HepG2 (cell line): ENCODE results near the gene MAMDC2. TPM values are rescaled to one million over a fixed set of nuclear protein-coding genes. Genes with fewer than 3 reads are reported as not detected.

Source experiments
- BCL3 ChIP-seq: sonication (generic); formaldehyde crosslinking; IDR thresholded peaks from 2 replicates; pipeline ENCODE4 v1.5.1; 2020; ENCODE audit warnings: mild to moderate bottlenecking, missing genetic modification reagents, moderate library complexity
- FOSL2 ChIP-seq: sonication (generic); formaldehyde crosslinking; IDR thresholded peaks from 2 replicates; pipeline ENCODE4 v1.4.0; 2020; ENCODE audit warnings: missing genetic modification reagents
- GABPA ChIP-seq, 2 experiments: IDR thresholded peaks; 2 replicates each; pipeline ENCODE4 v1.6.1; 2011 to 2016; ENCODE audit warnings: low read depth in 2 of 2, low read length in 1 of 2, missing biosample characterization in 1 of 2, missing genetic modification characterization in 1 of 2
- HIVEP1 ChIP-seq: sonication (generic); formaldehyde crosslinking; IDR thresholded peaks from 2 replicates; pipeline ENCODE4 v1.4.0; 2020; ENCODE audit warnings: mild to moderate bottlenecking, missing genetic modification reagents
- HNRNPL ChIP-seq: fragments of 200-400 bp; formaldehyde crosslinking; IDR thresholded peaks from 2 replicates; pipeline ENCODE4 v1.6.1; 2017; ENCODE audit warnings: mild to moderate bottlenecking, low read depth, low read length
- IRF2 ChIP-seq: IDR thresholded peaks from 2 replicates; pipeline ENCODE4 v1.6.1; 2018; ENCODE audit warnings: missing genetic modification reagents, missing compliant biosample characterization
- MIER3 ChIP-seq: IDR thresholded peaks from 2 replicates; pipeline ENCODE4 v1.6.1; 2016; ENCODE audit warnings: missing compliant biosample characterization, borderline replicate concordance
- MTF1 ChIP-seq: sonication (generic); formaldehyde crosslinking; IDR thresholded peaks from 2 replicates; pipeline ENCODE4 v1.5.0; 2020; ENCODE audit warnings: missing genetic modification reagents
- MXD1 ChIP-seq: sonication (generic); formaldehyde crosslinking; IDR thresholded peaks from 2 replicates; pipeline ENCODE4 v1.4.0; 2020; ENCODE audit warnings: mild to moderate bottlenecking, missing genetic modification reagents
- PHF20 ChIP-seq: sonication (generic); formaldehyde crosslinking; IDR thresholded peaks from 2 replicates; pipeline ENCODE4 v1.5.0; 2020; ENCODE audit warnings: mild to moderate bottlenecking, missing genetic modification reagents
- SRY ChIP-seq: sonication (generic); formaldehyde crosslinking; IDR thresholded peaks from 2 replicates; pipeline ENCODE4 v1.8.0; 2022; ENCODE audit warnings: mild to moderate bottlenecking, missing genetic modification reagents
- STAG1 ChIP-seq: sonication (generic); formaldehyde crosslinking; IDR thresholded peaks from 2 replicates; pipeline ENCODE4 v1.4.0; 2020; ENCODE audit warnings: missing genetic modification reagents
- TBL1XR1 ChIP-seq: fragments of 150-350 bp; IDR thresholded peaks from 2 replicates; pipeline ENCODE4 v1.6.1; 2014; ENCODE audit warnings: borderline replicate concordance, low read length; ENCODE audit not compliant: partially characterized antibody
- TFAP4 ChIP-seq: sonication (generic); IDR thresholded peaks from 2 replicates; pipeline ENCODE4 v1.6.1; 2016; ENCODE audit warnings: low read depth, borderline replicate concordance
- ZFP37 ChIP-seq: sonication (generic); formaldehyde crosslinking; IDR thresholded peaks from 2 replicates; pipeline ENCODE4 v1.4.0; 2020; ENCODE audit warnings: missing genetic modification reagents, borderline replicate concordance
- ZFP41 ChIP-seq: sonication (generic); formaldehyde crosslinking; IDR thresholded peaks from 2 replicates; pipeline ENCODE4 v1.4.0; 2020; ENCODE audit warnings: mild to moderate bottlenecking, missing genetic modification reagents, borderline replicate concordance
- ZNF20 ChIP-seq: sonication (generic); formaldehyde crosslinking; IDR thresholded peaks from 2 replicates; pipeline ENCODE4 v1.4.0; 2020; ENCODE audit warnings: mild to moderate bottlenecking, moderate library complexity, missing genetic modification reagents
- ZNF235 ChIP-seq: sonication (generic); formaldehyde crosslinking; IDR thresholded peaks from 2 replicates; pipeline ENCODE4 v1.8.1; 2023; ENCODE audit warnings: mild to moderate bottlenecking, missing genetic modification reagents, borderline replicate concordance
- ZNF350 ChIP-seq: sonication (generic); formaldehyde crosslinking; IDR thresholded peaks from 2 replicates; pipeline ENCODE4 v1.4.0; 2020; ENCODE audit warnings: mild to moderate bottlenecking, low read depth, missing genetic modification reagents, borderline replicate concordance
- ZNF615 ChIP-seq: sonication (generic); formaldehyde crosslinking; IDR thresholded peaks from 2 replicates; pipeline ENCODE4 v1.5.0; 2020; ENCODE audit warnings: mild to moderate bottlenecking, missing genetic modification reagents, borderline replicate concordance
- ZNF713 ChIP-seq: sonication (generic); formaldehyde crosslinking; IDR thresholded peaks from 2 replicates; pipeline ENCODE4 v1.4.0; 2020; ENCODE audit warnings: mild to moderate bottlenecking, missing genetic modification reagents
- ZNF737 ChIP-seq: sonication (generic); formaldehyde crosslinking; IDR thresholded peaks from 2 replicates; pipeline ENCODE4 v1.5.0; 2020; ENCODE audit warnings: missing genetic modification reagents, mild to moderate bottlenecking, borderline replicate concordance
- ZNF83 ChIP-seq: sonication (generic); formaldehyde crosslinking; IDR thresholded peaks from 2 replicates; pipeline ENCODE4 v1.4.0; 2020; ENCODE audit warnings: missing genetic modification reagents, mild to moderate bottlenecking, borderline replicate concordance
- ZSCAN20 ChIP-seq: sonication (generic); formaldehyde crosslinking; IDR thresholded peaks from 2 replicates; pipeline ENCODE4 v1.4.0; 2020; ENCODE audit warnings: missing genetic modification reagents, mild to moderate bottlenecking, borderline replicate concordance
- ZSCAN31 ChIP-seq: sonication (generic); formaldehyde crosslinking; IDR thresholded peaks from 2 replicates; pipeline ENCODE4 v1.5.0; 2020; ENCODE audit warnings: low read depth, mild to moderate bottlenecking, missing genetic modification reagents
- polyA plus RNA-seq, 8 experiments: library from polyadenylated mRNA; depleted of rRNA in 3 of 8; stranded (reverse) in 7 of 8; unstranded in 1 of 8; fragments of >200 nt; fragmentation: Illumina TruSeq in 4 of 8; extraction: Trizol in 4 of 8; gene quantifications; 2 replicates each; pipeline versions ENCODE4 v1.2.1 to v1.2.3, GENCODE V29; 2011 to 2016; ENCODE audit warnings: low read depth in 4 of 8, missing spikeins in 1 of 8, mixed read lengths in 1 of 8; ENCODE audit not compliant: insufficient read depth in 1 of 8
- total RNA-seq, 5 experiments: library from RNA; depleted of rRNA; stranded (reverse); fragments of >200 nt; fragmentation: Illumina TruSeq; extraction: Trizol; gene quantifications; 2 replicates each; pipeline ENCODE4 v1.2.3, GENCODE V29; 2016; ENCODE audit warnings: low read depth in 1 of 5
- TF ChIP-seq, protein P1 (sequence below): sonication (generic); formaldehyde crosslinking; IDR thresholded peaks from 2 replicates; pipeline ENCODE4 v1.5.0; 2020; ENCODE audit warnings: missing genetic modification reagents

MAMDC2 gene
- total and polyA plus RNA-seq, 2 of the 13 experiments (the other 11 are each of a cell fraction or from before 2014, with no cell fraction given) = not detected

GRCh38 chr9:70257991-70258691 lies 214.5 kb downstream of the MAMDC2 start (continued):
- TF ChIP-seq HNRNPL (0 out of 2 replicates have a peak, but pooled peaks have one; percentile 14), ZNF615 (CRISPR knock-in tag) (peak; percentile 83; the same call in 1 of the 2 replicates), PHF20 (CRISPR knock-in tag) (no peak), ZNF235 (CRISPR knock-in tag) (no peak), STAG1 (CRISPR knock-in tag) (0 out of 2 replicates have a peak, but pooled peaks have one; percentile 2), ZNF713 (CRISPR knock-in tag) (no peak), ZSCAN20 (CRISPR knock-in tag) (0 out of 2 replicates have a peak, but pooled peaks have one; percentile 21), SRY (CRISPR knock-in tag) (0 out of 2 replicates have a peak, but pooled peaks have one; percentile 44), ZFP41 (CRISPR knock-in tag) (peak; percentile 57; the same call in 1 of the 2 replicates), HIVEP1 (CRISPR knock-in tag) (peak; percentile 78; the same call in 1 of the 2 replicates), ZSCAN31 (CRISPR knock-in tag) (peak; percentile 57; the same call in 1 of the 2 replicates), MTF1 (CRISPR knock-in tag) (0 out of 2 replicates have a peak, but pooled peaks have one; percentile 44), ZNF737 (CRISPR knock-in tag) (peak; percentile 52; the same call in 1 of the 2 replicates), MIER3 (peak; percentile 42; the same call in 1 of the 2 replicates), GABPA (IDR thresholded peaks at IDR 0.05; ENCODE audit: low read depth, low read length) (no peak), GABPA (CRISPR knock-in tag; IDR thresholded peaks at IDR 0.05; ENCODE audit: low read depth) (no peak), TBL1XR1 (peak; percentile 11), MXD1 (CRISPR knock-in tag) (peak; percentile 33; the same call in 1 of the 2 replicates), TFAP4 (peak; percentile 49; the same call in 1 of the 2 replicates), BCL3 (CRISPR knock-in tag) (no peak), IRF2 (no peak), FOSL2 (CRISPR knock-in tag) (no peak), ZNF20 (CRISPR knock-in tag) (0 out of 2 replicates have a peak, but pooled peaks have one; percentile 16), ZNF83 (CRISPR knock-in tag) (no peak), ZFP37 (CRISPR knock-in tag) (peak; percentile 17; the same call in 1 of the 2 replicates), ZNF350 (CRISPR knock-in tag) (no peak)
- TF ChIP-seq, protein P1, sequence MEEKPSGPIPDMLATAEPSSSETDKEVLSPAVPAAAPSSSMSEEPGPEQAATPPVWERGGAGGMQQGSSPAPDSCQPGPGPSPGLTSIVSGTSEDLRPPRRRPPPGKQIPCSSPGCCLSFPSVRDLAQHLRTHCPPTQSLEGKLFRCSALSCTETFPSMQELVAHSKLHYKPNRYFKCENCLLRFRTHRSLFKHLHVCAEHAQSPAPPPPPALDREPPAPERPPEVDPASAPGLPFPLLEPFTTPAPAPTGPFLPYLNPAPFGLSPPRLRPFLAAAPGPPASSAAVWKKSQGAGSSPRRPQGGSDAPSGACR (CRISPR knock-in tag) = no peak; the same call in 1 of the 2 replicates
